Measurements from ENCODE around the gene LIPA.
"Not testable (repeated sequence)": the region's sequence is repeated elsewhere in the genome, so short reads cannot be mapped to it uniquely, and the experiment has no call there.

Gene LIPA

DNA sequence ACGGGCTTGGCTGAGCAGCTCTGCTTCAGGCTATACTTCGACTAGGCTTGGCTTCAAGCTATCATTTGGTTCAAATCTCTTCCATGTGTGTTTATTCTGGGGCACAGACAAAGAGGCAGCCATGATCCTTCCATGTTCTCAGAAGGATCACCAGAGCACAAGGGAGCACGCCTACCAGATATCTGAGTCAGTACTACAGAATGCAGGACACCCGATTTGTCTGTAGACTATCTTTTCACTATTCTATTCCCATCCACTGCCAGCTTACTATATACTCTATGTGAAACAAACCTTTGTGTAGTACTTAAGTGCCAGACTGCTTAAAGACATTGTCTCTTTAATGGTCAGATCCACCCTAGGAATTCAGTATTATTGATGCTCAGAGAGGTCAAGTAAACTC lies 79.6 kb downstream of the LIPA start:
- Histone ChIP-seq H3K27me3 (ENCODE audit: insufficient read depth, low read depth) (no peaks in the 10 kb centered on the region), H2AFZ (ENCODE audit: low read depth) (no peak overlapping the region), H3K79me2 (ENCODE audit: insufficient read depth, low read depth) (no peaks in the 10 kb centered on the region), H3K27ac (no peak overlapping the region), H3K9ac (no peak overlapping the region), H3K36me3 (ENCODE audit: insufficient read depth) (no peaks in the 10 kb centered on the region; the same call in 1 of the 2 replicates), H3K4me3 (IDR thresholded peaks at IDR 0.05; ENCODE audit: insufficient read depth, low read depth, low read length) (no peak overlapping the region), H3K4me1 (ENCODE audit: low read depth, poor library complexity, severe bottlenecking) (no peaks in the 10 kb centered on the region), H3K4me2 (no peak overlapping the region), H4K20me1 (ENCODE audit: insufficient read depth) (no peaks in the 10 kb centered on the region)
- TF ChIP-seq, protein P1, sequence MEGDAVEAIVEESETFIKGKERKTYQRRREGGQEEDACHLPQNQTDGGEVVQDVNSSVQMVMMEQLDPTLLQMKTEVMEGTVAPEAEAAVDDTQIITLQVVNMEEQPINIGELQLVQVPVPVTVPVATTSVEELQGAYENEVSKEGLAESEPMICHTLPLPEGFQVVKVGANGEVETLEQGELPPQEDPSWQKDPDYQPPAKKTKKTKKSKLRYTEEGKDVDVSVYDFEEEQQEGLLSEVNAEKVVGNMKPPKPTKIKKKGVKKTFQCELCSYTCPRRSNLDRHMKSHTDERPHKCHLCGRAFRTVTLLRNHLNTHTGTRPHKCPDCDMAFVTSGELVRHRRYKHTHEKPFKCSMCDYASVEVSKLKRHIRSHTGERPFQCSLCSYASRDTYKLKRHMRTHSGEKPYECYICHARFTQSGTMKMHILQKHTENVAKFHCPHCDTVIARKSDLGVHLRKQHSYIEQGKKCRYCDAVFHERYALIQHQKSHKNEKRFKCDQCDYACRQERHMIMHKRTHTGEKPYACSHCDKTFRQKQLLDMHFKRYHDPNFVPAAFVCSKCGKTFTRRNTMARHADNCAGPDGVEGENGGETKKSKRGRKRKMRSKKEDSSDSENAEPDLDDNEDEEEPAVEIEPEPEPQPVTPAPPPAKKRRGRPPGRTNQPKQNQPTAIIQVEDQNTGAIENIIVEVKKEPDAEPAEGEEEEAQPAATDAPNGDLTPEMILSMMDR (conservative IDR thresholded peaks at IDR 0.05; ENCODE audit: low read depth, low read length): no peak

DNA sequence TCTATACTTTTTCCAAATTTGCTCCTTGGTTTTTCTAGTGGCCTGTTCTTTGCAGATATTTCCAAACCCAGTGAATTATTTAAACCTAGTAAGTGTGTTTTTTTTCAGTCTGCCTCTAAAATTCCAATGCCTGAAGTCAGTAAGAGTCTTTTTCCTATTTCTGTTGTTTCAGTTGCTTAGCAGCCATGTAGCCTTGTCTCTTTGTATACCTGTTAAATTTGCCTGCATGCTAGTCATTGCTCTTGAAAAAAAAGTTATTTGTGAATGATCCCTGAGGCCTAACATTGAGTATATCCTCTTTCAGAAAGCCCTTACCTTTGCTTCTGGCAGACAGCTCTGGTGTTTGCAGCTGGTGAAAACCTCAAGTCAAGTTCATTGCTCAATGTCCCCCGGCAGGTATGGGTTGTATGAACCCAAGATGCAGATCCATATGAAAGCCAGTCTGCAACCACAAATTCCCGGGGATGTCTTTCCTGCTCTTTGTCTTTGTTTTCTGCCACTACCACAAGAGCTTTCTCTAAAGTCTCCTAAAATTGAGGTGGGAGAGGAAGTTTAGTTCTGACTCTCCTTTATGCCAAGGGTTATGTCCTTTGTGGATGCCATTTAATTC lies 80.2 kb downstream of the LIPA start:
- H3K27me3 ChIP-seq (ENCODE audit: insufficient read depth, low read depth): no peaks in the 10 kb centered on the region
- H3K4me1 ChIP-seq (ENCODE audit: low read depth, poor library complexity, severe bottlenecking): no peaks in the 10 kb centered on the region
- no peak overlapping the region for H3K4me2 ChIP-seq
- no peak overlapping the region for H3K27ac ChIP-seq
- H3K79me2 ChIP-seq (ENCODE audit: insufficient read depth, low read depth): no peaks in the 10 kb centered on the region
- H3K9ac ChIP-seq: no peak overlapping the region
- no peak overlapping the region for H3K4me3 ChIP-seq (IDR thresholded peaks at IDR 0.05; ENCODE audit: insufficient read depth, low read depth, low read length)
- H4K20me1 ChIP-seq (ENCODE audit: insufficient read depth): no peaks in the 10 kb centered on the region
- H2AFZ ChIP-seq (ENCODE audit: low read depth): no peak overlapping the region
- TF ChIP-seq, protein P1 (conservative IDR thresholded peaks at IDR 0.05; ENCODE audit: low read depth, low read length): no peak
- no peaks in the 10 kb centered on the region; the same call in 1 of the 2 replicates for H3K36me3 ChIP-seq (ENCODE audit: insufficient read depth)

DNA sequence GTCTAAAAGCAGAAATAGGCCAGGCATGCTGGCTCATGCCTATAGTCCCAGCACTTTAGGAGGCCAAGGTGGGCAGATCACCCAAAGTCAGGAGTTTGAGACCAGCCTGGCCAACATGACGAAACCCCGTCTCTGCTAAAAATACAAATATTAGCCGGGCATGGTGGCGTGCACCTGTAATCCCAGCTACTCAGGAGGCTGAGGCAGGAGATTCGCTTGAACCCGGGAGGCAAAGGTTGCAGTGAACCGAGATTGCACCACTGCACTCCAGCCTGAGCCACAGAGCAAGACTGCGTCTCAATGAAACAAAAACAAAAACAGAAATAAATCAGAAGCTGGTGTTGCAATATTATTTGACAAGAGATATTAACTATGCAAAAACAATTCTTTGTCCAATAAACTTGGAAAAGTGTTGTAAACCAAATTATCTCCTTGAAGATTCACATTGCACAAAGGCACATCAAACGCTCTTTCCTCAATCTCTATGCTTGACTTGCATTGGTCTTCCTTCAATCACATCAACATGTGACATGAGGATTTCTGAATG lies 83.1 kb downstream of the LIPA start:
- not testable (repeated sequence) for H4K20me1 ChIP-seq (ENCODE audit: insufficient read depth); H3K9ac ChIP-seq; H3K27me3 ChIP-seq (ENCODE audit: insufficient read depth, low read depth); H3K36me3 ChIP-seq (ENCODE audit: insufficient read depth); H3K4me3 ChIP-seq (IDR thresholded peaks at IDR 0.05; ENCODE audit: insufficient read depth, low read depth, low read length); H3K27ac ChIP-seq; H3K79me2 ChIP-seq (ENCODE audit: insufficient read depth, low read depth); H2AFZ ChIP-seq (ENCODE audit: low read depth); H3K4me2 ChIP-seq
- H3K4me1 ChIP-seq (ENCODE audit: low read depth, poor library complexity, severe bottlenecking): peaks cover 15% of the 10 kb centered on the region

DNA sequence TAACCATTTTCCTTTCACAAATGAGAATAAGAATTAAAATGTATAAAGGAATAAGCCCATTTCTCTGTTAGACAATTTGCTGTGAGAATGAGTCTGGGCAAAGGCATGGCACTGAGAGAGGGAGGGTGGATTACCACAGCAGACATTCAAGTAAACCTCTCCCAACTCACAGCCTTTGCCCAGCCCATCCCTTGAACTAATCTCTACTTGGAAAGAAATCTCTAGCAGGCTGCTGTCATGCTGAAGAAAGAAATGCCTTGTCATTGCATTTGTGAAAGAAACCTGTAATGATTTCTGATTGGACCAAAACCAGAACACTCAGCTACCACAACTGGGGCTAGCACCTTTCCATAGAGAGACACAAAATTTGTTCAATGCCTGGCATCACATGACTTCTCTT lies 83.7 kb downstream of the LIPA start:
- H4K20me1 ChIP-seq (ENCODE audit: insufficient read depth): no peaks in the 10 kb centered on the region
- H3K9ac ChIP-seq: no peak overlapping the region
- H3K79me2 ChIP-seq (ENCODE audit: insufficient read depth, low read depth): no peaks in the 10 kb centered on the region
- no peak overlapping the region for H3K4me3 ChIP-seq (IDR thresholded peaks at IDR 0.05; ENCODE audit: insufficient read depth, low read depth, low read length)
- no peak overlapping the region for H3K4me2 ChIP-seq
- H3K27me3 ChIP-seq (ENCODE audit: insufficient read depth, low read depth): no peaks in the 10 kb centered on the region; the same call in 1 of the 2 replicates
- TF ChIP-seq, protein P1 (conservative IDR thresholded peaks at IDR 0.05; ENCODE audit: low read depth, low read length): no peak
- no peak overlapping the region for H3K27ac ChIP-seq
- no peak overlapping the region for H2AFZ ChIP-seq (ENCODE audit: low read depth)
- no peaks in the 10 kb centered on the region for H3K36me3 ChIP-seq (ENCODE audit: insufficient read depth)
- peaks cover 20% of the 10 kb centered on the region for H3K4me1 ChIP-seq (ENCODE audit: low read depth, poor library complexity, severe bottlenecking)

DNA sequence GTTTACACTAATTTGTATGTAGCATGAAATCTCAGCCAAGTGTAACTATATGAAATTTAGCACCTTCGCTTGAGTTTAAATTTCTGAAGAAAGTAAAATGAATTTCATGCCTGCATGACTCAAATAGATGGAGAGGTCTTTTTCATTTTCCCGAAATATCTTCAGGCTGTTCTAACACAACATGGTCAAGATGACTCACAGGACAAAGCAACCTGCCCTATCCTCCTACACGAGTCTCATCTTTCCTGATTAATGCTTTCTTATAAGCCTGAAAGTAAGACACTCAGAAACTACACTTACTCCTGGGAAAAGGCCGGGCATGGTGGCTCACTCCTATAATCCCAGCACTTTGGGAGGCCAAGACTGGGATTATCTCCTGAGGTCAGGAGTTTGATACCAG lies 85.7 kb downstream of the LIPA start:
- Histone ChIP-seq H3K4me2 (no peak overlapping the region), H3K27me3 (ENCODE audit: insufficient read depth, low read depth) (no peaks in the 10 kb centered on the region; the same call in 1 of the 2 replicates), H3K79me2 (ENCODE audit: insufficient read depth, low read depth) (no peaks in the 10 kb centered on the region), H2AFZ (ENCODE audit: low read depth) (no peak overlapping the region), H3K36me3 (ENCODE audit: insufficient read depth) (no peaks in the 10 kb centered on the region), H3K9ac (no peak overlapping the region), H3K4me1 (ENCODE audit: low read depth, poor library complexity, severe bottlenecking) (peaks cover 33% of the 10 kb centered on the region), H3K4me3 (IDR thresholded peaks at IDR 0.05; ENCODE audit: insufficient read depth, low read depth, low read length) (no peak overlapping the region), H4K20me1 (ENCODE audit: insufficient read depth) (no peaks in the 10 kb centered on the region), H3K27ac (no peak overlapping the region)
- TF ChIP-seq, protein P1 (conservative IDR thresholded peaks at IDR 0.05; ENCODE audit: low read depth, low read length): no peak
